ENCODE data around the gene NOL7.

Gene NOL7

DNA sequence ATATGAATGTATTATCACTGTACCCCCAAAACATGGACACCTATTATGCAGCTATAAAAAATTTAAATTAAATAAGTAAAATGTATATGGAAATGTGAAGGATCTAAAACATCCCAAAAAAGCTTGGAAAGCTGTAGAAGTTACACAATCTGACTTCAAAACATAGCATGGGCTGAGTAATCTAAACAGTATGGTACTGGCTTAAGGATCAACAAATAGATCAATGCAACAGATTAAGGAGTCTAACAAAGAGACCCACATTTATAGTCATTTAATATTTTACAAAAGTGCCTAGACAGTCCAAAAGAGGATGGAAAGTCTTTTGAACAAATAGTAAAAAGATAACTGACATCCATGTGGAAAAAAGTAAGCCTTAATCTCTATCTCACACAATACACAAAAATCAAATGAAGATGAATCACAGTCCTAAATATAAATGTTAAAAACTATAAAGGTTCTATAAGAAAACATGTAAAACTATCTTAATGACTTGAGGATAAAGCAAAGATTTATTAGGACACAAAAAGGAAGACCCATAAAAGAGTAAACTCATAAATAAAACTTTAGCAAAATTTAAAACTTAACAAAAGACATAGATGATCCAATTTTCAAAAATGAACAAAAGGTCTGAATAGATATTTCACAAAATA is 49.7 kb downstream of the NOL7 start:
- TF ChIP-seq, protein P1, sequence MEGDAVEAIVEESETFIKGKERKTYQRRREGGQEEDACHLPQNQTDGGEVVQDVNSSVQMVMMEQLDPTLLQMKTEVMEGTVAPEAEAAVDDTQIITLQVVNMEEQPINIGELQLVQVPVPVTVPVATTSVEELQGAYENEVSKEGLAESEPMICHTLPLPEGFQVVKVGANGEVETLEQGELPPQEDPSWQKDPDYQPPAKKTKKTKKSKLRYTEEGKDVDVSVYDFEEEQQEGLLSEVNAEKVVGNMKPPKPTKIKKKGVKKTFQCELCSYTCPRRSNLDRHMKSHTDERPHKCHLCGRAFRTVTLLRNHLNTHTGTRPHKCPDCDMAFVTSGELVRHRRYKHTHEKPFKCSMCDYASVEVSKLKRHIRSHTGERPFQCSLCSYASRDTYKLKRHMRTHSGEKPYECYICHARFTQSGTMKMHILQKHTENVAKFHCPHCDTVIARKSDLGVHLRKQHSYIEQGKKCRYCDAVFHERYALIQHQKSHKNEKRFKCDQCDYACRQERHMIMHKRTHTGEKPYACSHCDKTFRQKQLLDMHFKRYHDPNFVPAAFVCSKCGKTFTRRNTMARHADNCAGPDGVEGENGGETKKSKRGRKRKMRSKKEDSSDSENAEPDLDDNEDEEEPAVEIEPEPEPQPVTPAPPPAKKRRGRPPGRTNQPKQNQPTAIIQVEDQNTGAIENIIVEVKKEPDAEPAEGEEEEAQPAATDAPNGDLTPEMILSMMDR (IDR thresholded peaks at IDR 0.05; ENCODE audit: extremely low read depth, insufficient read depth, missing control alignments), result no peak
- DNase-seq (ENCODE audit: low spot score), result no peak
- in situ Hi-C loops (cut with MboI; ENCODE audit: low pct_unique_long_range_greater_than_20kb, low sequenced_read_pairs, unreplicated experiment), result no loop called here

DNA sequence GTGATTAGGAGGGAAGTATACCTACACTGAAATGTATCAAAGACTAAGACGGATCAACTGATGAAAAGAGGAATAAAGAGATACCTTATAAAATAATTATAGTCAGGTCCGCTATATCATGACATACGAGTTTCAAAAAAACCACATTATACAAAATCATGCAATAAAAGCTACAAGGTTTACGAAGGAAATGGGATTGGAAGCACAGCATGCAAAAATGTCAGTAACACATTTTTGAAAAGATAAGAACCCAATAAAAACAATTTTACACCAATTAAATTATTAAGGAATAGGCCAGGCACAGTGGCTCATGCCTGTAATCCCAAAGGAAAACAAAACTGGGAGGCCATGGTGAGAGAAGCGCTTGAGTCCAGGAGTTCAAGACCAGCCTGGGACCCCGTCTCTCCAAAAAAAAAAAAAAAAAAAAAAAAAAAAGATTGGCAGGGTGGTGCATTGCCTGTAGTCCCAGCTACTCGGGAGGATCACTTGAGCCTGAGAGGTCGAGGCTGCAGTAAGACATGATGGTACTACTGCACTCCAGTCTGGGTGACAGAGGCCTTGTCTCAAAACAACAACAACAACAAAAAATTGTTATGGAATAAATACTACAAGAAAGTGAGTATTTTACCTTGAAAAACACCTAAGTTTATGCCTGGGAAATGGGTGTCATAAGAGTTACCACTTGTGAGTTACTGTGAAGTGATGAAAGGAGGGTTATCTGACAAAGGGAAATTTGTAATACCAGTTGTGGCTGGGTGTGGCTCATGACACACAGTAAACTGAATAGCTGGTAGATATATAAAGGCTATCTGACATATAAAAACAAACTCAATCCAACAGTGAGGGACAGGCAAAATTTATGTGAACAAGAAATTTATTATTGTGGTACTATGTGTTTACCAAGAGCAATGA is 51.3 kb downstream of the NOL7 start:
- DNase-seq (ENCODE audit: low spot score), result no peak
- in situ Hi-C loops (cut with MboI; ENCODE audit: low pct_unique_long_range_greater_than_20kb, low sequenced_read_pairs, unreplicated experiment), result no loop called here
- TF ChIP-seq, protein P1 (IDR thresholded peaks at IDR 0.05; ENCODE audit: extremely low read depth, insufficient read depth, missing control alignments), result no peak

DNA sequence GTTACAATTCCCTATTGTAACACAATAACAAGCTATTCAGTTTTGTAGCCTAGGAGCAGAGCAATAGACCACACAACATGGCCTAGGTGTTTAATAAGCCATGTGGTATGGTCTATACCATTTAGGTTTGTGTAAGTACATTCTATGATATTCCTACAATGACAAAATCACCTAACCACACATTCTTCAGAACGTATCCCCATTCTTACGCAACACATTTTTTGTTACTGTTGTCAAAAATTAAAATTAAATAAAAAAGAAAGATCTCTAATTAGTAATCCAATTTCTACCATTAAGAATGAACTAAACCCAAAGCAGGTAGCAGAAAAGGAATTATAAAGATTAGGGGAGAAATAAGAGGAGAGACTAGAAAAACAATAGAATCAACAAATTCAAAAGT is 52.5 kb downstream of the NOL7 start:
- TF ChIP-seq, protein P1 (IDR thresholded peaks at IDR 0.05; ENCODE audit: extremely low read depth, insufficient read depth, missing control alignments), result no peak
- no peak for DNase-seq (ENCODE audit: low spot score)
- in situ Hi-C loops (cut with MboI; ENCODE audit: low pct_unique_long_range_greater_than_20kb, low sequenced_read_pairs, unreplicated experiment), result no loop called here

DNA sequence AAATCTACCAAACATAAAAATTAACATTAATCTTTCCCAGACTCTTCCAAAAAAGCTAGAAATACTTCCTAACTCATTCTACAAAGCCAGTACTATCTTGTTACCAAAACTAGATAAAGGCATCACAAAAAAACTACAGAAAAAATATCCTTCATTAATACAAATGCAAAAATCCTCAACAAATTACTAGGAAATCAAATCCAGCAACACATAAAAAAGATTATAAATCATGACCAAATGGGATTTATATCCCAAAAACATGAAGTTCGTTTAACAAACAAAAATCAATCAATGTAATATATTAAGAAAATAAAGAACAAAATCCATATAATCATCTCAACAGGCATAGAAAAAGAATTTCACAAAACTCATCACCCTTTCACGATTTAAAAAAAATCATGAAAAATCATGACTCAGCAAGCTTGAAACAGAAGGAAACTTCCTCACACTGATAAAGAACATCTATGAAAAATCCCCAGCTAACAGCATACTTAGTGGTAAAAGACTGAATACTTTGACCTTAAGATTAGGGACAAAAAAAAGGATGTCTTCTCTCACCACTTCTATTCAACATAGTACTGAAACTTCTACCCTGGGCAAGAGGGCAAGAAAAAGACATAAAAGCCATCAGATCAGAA is 53.3 kb downstream of the NOL7 start:
- TF ChIP-seq, protein P1 (IDR thresholded peaks at IDR 0.05; ENCODE audit: extremely low read depth, insufficient read depth, missing control alignments), result no peak
- in situ Hi-C loops (cut with MboI; ENCODE audit: low pct_unique_long_range_greater_than_20kb, low sequenced_read_pairs, unreplicated experiment), result no loop called here
- DNase-seq (ENCODE audit: low spot score), result no peak

DNA sequence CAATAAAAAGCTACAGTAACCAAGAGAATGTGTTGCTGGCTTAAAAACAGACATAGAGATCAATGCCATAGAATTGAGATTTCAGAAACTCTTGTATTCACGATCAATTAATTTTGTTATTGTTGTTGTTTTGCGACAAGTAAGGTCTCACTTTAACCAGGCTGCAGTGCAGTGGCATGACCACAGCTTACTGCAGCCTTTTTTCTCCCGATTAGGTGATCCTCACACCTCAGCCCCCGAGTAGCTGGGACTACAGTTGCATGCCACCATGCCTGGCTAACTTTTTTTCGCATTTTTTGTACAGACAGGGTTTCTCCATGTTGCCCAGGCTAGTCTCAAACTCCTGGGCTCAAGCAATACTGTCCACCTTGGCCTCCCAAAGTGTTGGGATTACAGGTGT is 54.3 kb downstream of the NOL7 start:
- in situ Hi-C loops (cut with MboI; ENCODE audit: low pct_unique_long_range_greater_than_20kb, low sequenced_read_pairs, unreplicated experiment), result no loop called here
- DNase-seq (ENCODE audit: low spot score), result no peak
- TF ChIP-seq, protein P1 (IDR thresholded peaks at IDR 0.05; ENCODE audit: extremely low read depth, insufficient read depth, missing control alignments), result no peak
